Heart right ventricle (tissue), 16 donors: ENCODE results near the gene TMEM245. TPM values are rescaled to one million over a fixed set of nuclear protein-coding genes. Genes with fewer than 3 reads are reported as not detected.
"Not testable (repeated sequence)": the region's sequence is repeated elsewhere in the genome, so short reads cannot be mapped to it uniquely, and the experiment has no call there.

Source experiments
- ATAC-seq, 8 donors: fragments of 200-7000 bp; cut with Tn5 transposase; one replicate each; pipeline ENCODE4 v1.9.1; 2020; ENCODE audit warnings: mild to moderate bottlenecking in 8 of 8, moderate library complexity in 8 of 8, moderate number of reproducible peaks in 1 of 8
- DNase-seq, 2 donors: peaks; one replicate each; pipeline ENCODE4 v3.0.0-alpha.2; 2020
- H3K27ac ChIP-seq, 10 donors: fragments of 200-600 bp; sonication (generic) in 2 of 10; one replicate each; pipeline versions ENCODE4 v1.5.0 to v1.8.0; 2020 to 2022; ENCODE audit warnings: mild to moderate bottlenecking in 3 of 10
- H3K27me3 ChIP-seq, 7 donors: fragments of 200-600 bp; one replicate each; pipeline ENCODE4 v1.8.0; 2021 to 2022; ENCODE audit warnings: mild to moderate bottlenecking in 2 of 7
- H3K36me3 ChIP-seq, 9 donors: fragments of 200-600 bp; sonication (generic) in 1 of 9; one replicate each; pipeline versions ENCODE4 v1.5.0 to v1.8.0; 2020 to 2022; ENCODE audit warnings: mild to moderate bottlenecking in 2 of 9
- H3K4me1 ChIP-seq, 9 donors: fragments of 200-600 bp; sonication (generic) in 1 of 9; one replicate each; pipeline versions ENCODE4 v1.5.0 to v1.8.0; 2020 to 2022; ENCODE audit warnings: mild to moderate bottlenecking in 4 of 9
- H3K4me3 ChIP-seq, 10 donors: fragments of 200-600 bp; sonication (generic) in 2 of 10; one replicate each; pipeline versions ENCODE4 v1.5.0 to v1.8.0; 2020 to 2022; ENCODE audit warnings: mild to moderate bottlenecking in 7 of 10, moderate library complexity in 2 of 10
- H3K9me3 ChIP-seq, 11 donors: fragments of 200-600 bp in 10 of 11; sonication (generic) in 2 of 11; one replicate each; pipeline versions ENCODE4 v1.5.0 to v1.8.0; 2013 to 2022; ENCODE audit warnings: mild to moderate bottlenecking in 2 of 11, control low read depth in 1 of 11, moderate library complexity in 1 of 11
- CTCF ChIP-seq, 9 donors: fragments of 200-600 bp; sonication (generic) in 2 of 9; IDR thresholded peaks; one replicate each; pipeline versions ENCODE4 v1.5.0 to v1.8.0; 2021 to 2022; ENCODE audit warnings: antibody characterized with exemption in 9 of 9, mild to moderate bottlenecking in 5 of 9, moderate library complexity in 1 of 9
- WGBS, 2 donors: extraction: QIAGEN DNeasy Blood & Tissue Kit; methylation state at CpG; one replicate each; pipeline ENCODE4 v1.1.7; 2013; ENCODE audit warnings: inconsistent platforms in 1 of 2; 5-methylcytosine and 5-hydroxymethylcytosine counted together
- intact Hi-C, 10 donors: fragments of 100-400 bp; cut with DNase I; formaldehyde crosslinking; loops; one replicate each; pipeline versions ENCODE4 v1.11.1 to v1.14.2; 2022
- polyA plus RNA-seq, 2 donors: library from polyadenylated mRNA; stranded (reverse); fragments of 200-250 nt; gene quantifications; one replicate each; pipeline ENCODE4 v1.2.3, GENCODE V29; 2013
- total RNA-seq, 10 donors: library from RNA; stranded (reverse); fragmentation: NEBNext Ultra II Directional in 3 of 10; extraction: Animal tissue kit (Norgen Biotek cat#: 25700) in 3 of 10; gene quantifications; one replicate each; pipeline versions ENCODE4 v1.2.1 to v1.2.4, GENCODE V29; 2021 to 2023
- donor health status: Arrhythmogenic right ventricular cardiomyopathy.
- donor health status: ischemic (EF 13 %, LVEDD 7.1; RV severe dilation, severe dysfunction).
- donor health status: healthy with polysubstance abuse.
- donor health status: DM: no; HTN: yes; CAD: no.
- donor health status: DM: no; HTN: no; CAD: no.
- donor health status: ischemic (EF 25% LVEDD 6.9; RV normal size, moderate dysfunction).
- donor health status: ischemic (EF 25% LVEDD 5.7; RV mildly dilated, moderate dysfunction).
- donor health status: healthy.
- donor health status: DM: yes; HTN: yes; CAD: no.
- donor health status: Ischemic cardiomyopathy.
- donor health status: ischemic (EF 35%, LVEDD 5.7; RV mildly dilated, moderate dysfunction).
- donor health status: nonischemic (EF 11% LVEDD 7.7; RV severe dilation, severe dysfunction).
- donor health status: DM: yes; HTN: yes; CAD: no.
- donor health status: PGD.
- donor health status: ischemic (EF 29% LVEDD 5.4; RV normal size, mild dysfunction).
- donor health status: nonischemic (EF 23%, LVEDD 6.1; RV moderate dilation, normal function).

The TMEM245 gene
- total and polyA plus RNA-seq, 12 donors: 17.0 to 152 (median 96.2) TPM

GRCh38 chr9:109064963-109065702 is 54.6 kb downstream of the TMEM245 start:
- ATAC-seq: no peak
- Histone ChIP-seq H3K36me3 (peaks cover 0 to 100% (median 57%) of the 10 kb centered on the region in 9 donors), H3K4me3 (no peak overlapping the region), H3K4me1 (no peaks in the 10 kb centered on the region), H3K9me3 (no peaks in the 10 kb centered on the region), H3K27ac (no peak overlapping the region), H3K27me3 (no peaks in the 10 kb centered on the region)
- intact Hi-C loops: no loop called here
- DNase-seq: no peak
- WGBS, 2 donors: 95 to 97% methylated on average over 2 of the region's 2 CpGs
- TF ChIP-seq CTCF (IDR thresholded peaks at IDR 0.05): no peak

GRCh38 chr9:109063760-109064159 is 56.0 kb downstream of the TMEM245 start:
- ATAC-seq: no peak
- Histone ChIP-seq H3K27me3 (no peaks in the 10 kb centered on the region), H3K4me1 (no peaks in the 10 kb centered on the region), H3K27ac (no peak overlapping the region), H3K4me3 (no peak overlapping the region), H3K9me3 (no peaks in the 10 kb centered on the region), H3K36me3 (peaks cover 0 to 100% (median 64%) of the 10 kb centered on the region in 9 donors)
- TF ChIP-seq CTCF (IDR thresholded peaks at IDR 0.05): no peak
- WGBS, 2 donors: 75 to 78% methylated on average over 2 of the region's 2 CpGs
- no peak for DNase-seq
- intact Hi-C loops: no loop called here

- Histone ChIP-seq H3K36me3 (peaks cover 0 to 100% (median 57%) of the 10 kb centered on the region in 9 donors), H3K4me3 (no peak overlapping the region), H3K27me3 (no peaks in the 10 kb centered on the region), H3K27ac (no peak overlapping the region), H3K9me3 (no peaks in the 10 kb centered on the region), H3K4me1 (no peaks in the 10 kb centered on the region)
- 92 to 93% methylated on average over 6 of the region's 6 CpGs for WGBS, 2 donors
- TF ChIP-seq CTCF (IDR thresholded peaks at IDR 0.05): no peak
- intact Hi-C loops: no loop called here
- no peak for DNase-seq
- no peak for ATAC-seq
These were observed 57.2 kb downstream of the TMEM245 start for GRCh38 chr9:109062543-109062942.

- DNase-seq: no peak
- Histone ChIP-seq H3K27me3 (no peaks in the 10 kb centered on the region), H3K36me3 (peaks cover 0 to 100% (median 71%) of the 10 kb centered on the region in 9 donors), H3K9me3 (no peaks in the 10 kb centered on the region), H3K27ac (no peak overlapping the region), H3K4me3 (no peak overlapping the region), H3K4me1 (no peaks in the 10 kb centered on the region)
- intact Hi-C loops: no loop called here
- WGBS, 2 donors: 80 to 83% methylated on average over 3 of the region's 3 CpGs
- TF ChIP-seq CTCF (IDR thresholded peaks at IDR 0.05): no peak
- ATAC-seq: no peak
These were observed 59.6 kb downstream of the TMEM245 start for GRCh38 chr9:109060191-109060590.

GRCh38 chr9:109053121-109053520 is 66.6 kb downstream of the TMEM245 start:
- Histone ChIP-seq H3K36me3 (peaks cover 0 to 98% (median 66%) of the 10 kb centered on the region in 9 donors), H3K4me1 (peaks cover 0 to 15% (median 5%) of the 10 kb centered on the region in 9 donors)
- H3K9me3 ChIP-seq, DNase-seq, H3K27ac ChIP-seq, H3K27me3 ChIP-seq, H3K4me3 ChIP-seq, intact Hi-C loops, ATAC-seq: not testable (repeated sequence)
- 86 to 98% methylated on average over 4 of the region's 4 CpGs for WGBS, 2 donors
